Hair follicle dermal papilla cell (primary cell): ENCODE measurements around the gene SCFD1. TPM values are rescaled to one million over a fixed set of nuclear protein-coding genes. Genes with fewer than 3 reads are reported as not detected.

ENCODE experiments used
- total RNA-seq: library from RNA; depleted of rRNA; stranded (reverse); fragments of >200 nt; gene quantifications from 2 replicates; pipeline ENCODE4 v1.2.3, GENCODE V29; 2012

The SCFD1 gene, protein sequence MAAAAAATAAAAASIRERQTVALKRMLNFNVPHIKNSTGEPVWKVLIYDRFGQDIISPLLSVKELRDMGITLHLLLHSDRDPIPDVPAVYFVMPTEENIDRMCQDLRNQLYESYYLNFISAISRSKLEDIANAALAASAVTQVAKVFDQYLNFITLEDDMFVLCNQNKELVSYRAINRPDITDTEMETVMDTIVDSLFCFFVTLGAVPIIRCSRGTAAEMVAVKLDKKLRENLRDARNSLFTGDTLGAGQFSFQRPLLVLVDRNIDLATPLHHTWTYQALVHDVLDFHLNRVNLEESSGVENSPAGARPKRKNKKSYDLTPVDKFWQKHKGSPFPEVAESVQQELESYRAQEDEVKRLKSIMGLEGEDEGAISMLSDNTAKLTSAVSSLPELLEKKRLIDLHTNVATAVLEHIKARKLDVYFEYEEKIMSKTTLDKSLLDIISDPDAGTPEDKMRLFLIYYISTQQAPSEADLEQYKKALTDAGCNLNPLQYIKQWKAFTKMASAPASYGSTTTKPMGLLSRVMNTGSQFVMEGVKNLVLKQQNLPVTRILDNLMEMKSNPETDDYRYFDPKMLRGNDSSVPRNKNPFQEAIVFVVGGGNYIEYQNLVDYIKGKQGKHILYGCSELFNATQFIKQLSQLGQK
- 115 and 133 TPM in 2 replicates for total RNA-seq

DNA sequence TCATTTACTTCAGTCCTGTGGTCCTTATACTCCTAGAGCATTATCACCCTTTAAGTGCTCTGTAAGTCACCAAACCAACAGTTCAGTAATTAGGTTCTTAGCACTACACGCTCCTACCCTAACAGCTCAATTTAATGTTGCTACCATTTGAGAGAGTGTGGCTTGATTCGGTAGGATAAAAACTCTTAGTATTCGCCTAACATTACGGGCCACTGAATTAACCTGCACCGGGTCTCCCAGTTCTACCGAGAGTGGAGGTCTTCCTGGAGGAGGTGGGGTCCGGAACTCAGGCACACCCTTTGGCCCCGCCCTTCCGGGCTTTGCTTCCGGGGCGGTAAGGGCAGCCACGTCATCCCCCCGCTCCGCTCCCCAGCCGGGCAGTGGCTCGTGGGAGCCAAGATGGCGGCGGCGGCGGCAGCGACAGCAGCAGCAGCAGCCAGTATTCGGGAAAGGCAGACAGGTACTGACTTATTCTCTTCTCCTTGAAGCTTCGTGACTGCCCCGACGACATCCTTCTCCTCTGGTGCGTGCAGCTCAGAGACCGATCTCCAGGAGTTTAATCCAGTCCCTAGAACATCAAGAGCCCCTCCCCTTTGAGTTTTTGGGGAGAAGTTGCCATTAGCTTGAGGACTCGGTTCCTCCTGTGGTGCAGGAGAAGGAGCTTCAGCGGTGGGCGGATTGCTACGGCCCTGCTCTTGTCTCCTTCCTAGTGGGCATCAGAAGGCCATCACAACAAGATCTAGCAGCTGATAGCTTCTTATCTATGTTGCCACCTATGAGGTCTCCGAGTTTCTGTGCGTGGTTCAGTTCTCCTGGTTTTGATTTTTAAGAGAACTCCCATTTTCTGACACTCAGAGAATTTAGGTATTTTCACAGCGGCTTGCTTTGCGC lies at the start of gene SCFD1:
SCFD1 (plus strand) TSS at position 380 of the 891 bp plus-strand sequence; CDS start at position 400, 20 bp downstream.

Other genes starting within 250 kb of the SCFD1 start
- 12.6 and 17.0 TPM in 2 replicates for gene G2E3, start 63.2 kb upstream of the SCFD1 start, total RNA-seq